Measurements from ENCODE around the gene GSK3B. TPM values are rescaled to one million over a fixed set of nuclear protein-coding genes. Genes with fewer than 3 reads are reported as not detected.

The GSK3B gene
- total and polyA plus RNA-seq, 12 donors: 7.5 to 57.1 (median 46.1) TPM

- Histone ChIP-seq H3K27ac (no peak overlapping the region), H3K4me1 (peaks cover 0 to 8% (median 0%) of the 10 kb centered on the region in 9 donors), H3K4me3 (no peak overlapping the region), H3K36me3 (no peaks in the 10 kb centered on the region), H3K27me3 (no peaks in the 10 kb centered on the region), H3K9me3 (no peaks in the 10 kb centered on the region)
- ATAC-seq (no peak), DNase-seq (no peak)
- no peak for TF ChIP-seq CTCF (IDR thresholded peaks at IDR 0.05)
- intact Hi-C loops (cut with DNase I): loop anchor here in 1 of 10 donors (5.0 kb wide), 1 partner anchor 40 kb away; no protein-coding TSS in a partner anchor
- WGBS, 2 donors: 100% methylated on average over 1 of the region's 1 CpG
Observed at GRCh38 chr3:119782460-119782859, 311.8 kb downstream of the GSK3B start.

GRCh38 chr3:119781330-119782198, 312.7 kb downstream of the GSK3B start, which contains the start of gene NR1I2:
Gene NR1I2, plus strand, starts transcription at chr3:119782101.
- Histone ChIP-seq H3K4me1 (peaks cover 0 to 8% (median 0%) of the 10 kb centered on the region in 9 donors), H3K27ac (no peak within 1 kb of the TSS), H3K36me3 (no peaks in the 10 kb centered on the region), H3K27me3 (no peaks in the 10 kb centered on the region), H3K9me3 (peaks cover 0 to 6% (median 1%) of the 10 kb centered on the region in 11 donors), H3K4me3 (no peak within 1 kb of the TSS)
- TF ChIP-seq CTCF (IDR thresholded peaks at IDR 0.05): no peak
- intact Hi-C loops (cut with DNase I): loop anchor here in 1 of 10 donors (5.0 kb wide), 1 partner anchor 39 kb away; no protein-coding TSS in a partner anchor
- ATAC-seq (no peak), DNase-seq (no peak)
- 86 to 88% methylated on average over 10 of the region's 10 CpGs for WGBS, 2 donors

GRCh38 chr3:119779731-119780383, 314.4 kb downstream of the GSK3B start:
- peaks cover 0 to 17% (median 5%) of the 10 kb centered on the region in 11 donors for H3K9me3 ChIP-seq
- ATAC-seq: no peak
- no peak overlapping the region for H3K27ac ChIP-seq
- H3K27me3 ChIP-seq: no peaks in the 10 kb centered on the region
- H3K36me3 ChIP-seq: no peaks in the 10 kb centered on the region
- H3K4me3 ChIP-seq: no peak overlapping the region
- no peak for DNase-seq
- H3K4me1 ChIP-seq: peaks cover 0 to 8% (median 0%) of the 10 kb centered on the region in 9 donors
- 76 to 81% methylated on average over 2 of the region's 2 CpGs for WGBS, 2 donors
- no peak for TF ChIP-seq CTCF (IDR thresholded peaks at IDR 0.05)
- intact Hi-C loops (cut with DNase I): loop anchor here in 1 of 10 donors (5.0 kb wide), 1 partner anchor 38 kb away; no protein-coding TSS in a partner anchor

- no peaks in the 10 kb centered on the region for H3K36me3 ChIP-seq
- no peak for TF ChIP-seq CTCF (IDR thresholded peaks at IDR 0.05)
- no peaks in the 10 kb centered on the region for H3K27me3 ChIP-seq
- DNase-seq (no peak), ATAC-seq (no peak)
- no peak overlapping the region for H3K4me3 ChIP-seq
- no peak overlapping the region for H3K27ac ChIP-seq
- peaks cover 0 to 17% (median 5%) of the 10 kb centered on the region in 11 donors for H3K9me3 ChIP-seq
- H3K4me1 ChIP-seq: peaks cover 0 to 8% (median 0%) of the 10 kb centered on the region in 9 donors
- intact Hi-C loops (cut with DNase I): no loop called here
- 88 to 91% methylated on average over 2 of the region's 2 CpGs for WGBS, 2 donors
Observed at GRCh38 chr3:119778811-119779210, 315.4 kb downstream of the GSK3B start.

Data from heart right ventricle (tissue), 16 donors.